HEK293 (cell line): ENCODE measurements around the gene MTHFD1L.
"Not testable (repeated sequence)": the region's sequence is repeated elsewhere in the genome, so short reads cannot be mapped to it uniquely, and the experiment has no call there.

Experiments used
- CTCF ChIP-seq: fragments of 450-650 bp; formaldehyde crosslinking; IDR thresholded peaks from 2 replicates; pipeline ENCODE4 v1.5.1; 2016; ENCODE audit warnings: missing biosample characterization, missing genetic modification characterization
- ZNF398 ChIP-seq: fragments of 450-650 bp; formaldehyde crosslinking; IDR thresholded peaks from 2 replicates; pipeline ENCODE4 v1.5.1; 2017; ENCODE audit warnings: missing biosample characterization, missing genetic modification characterization
- ZNF704 ChIP-seq: fragments of 450-650 bp; formaldehyde crosslinking; IDR thresholded peaks from 2 replicates; pipeline ENCODE4 v1.5.1; 2016; ENCODE audit warnings: missing biosample characterization, missing genetic modification characterization
- TF ChIP-seq, protein P1 (sequence below): fragments of 450-650 bp; formaldehyde crosslinking; IDR thresholded peaks from 2 replicates; pipeline ENCODE4 v1.5.1; 2016; ENCODE audit warnings: missing biosample characterization, missing genetic modification characterization, low read depth

DNA sequence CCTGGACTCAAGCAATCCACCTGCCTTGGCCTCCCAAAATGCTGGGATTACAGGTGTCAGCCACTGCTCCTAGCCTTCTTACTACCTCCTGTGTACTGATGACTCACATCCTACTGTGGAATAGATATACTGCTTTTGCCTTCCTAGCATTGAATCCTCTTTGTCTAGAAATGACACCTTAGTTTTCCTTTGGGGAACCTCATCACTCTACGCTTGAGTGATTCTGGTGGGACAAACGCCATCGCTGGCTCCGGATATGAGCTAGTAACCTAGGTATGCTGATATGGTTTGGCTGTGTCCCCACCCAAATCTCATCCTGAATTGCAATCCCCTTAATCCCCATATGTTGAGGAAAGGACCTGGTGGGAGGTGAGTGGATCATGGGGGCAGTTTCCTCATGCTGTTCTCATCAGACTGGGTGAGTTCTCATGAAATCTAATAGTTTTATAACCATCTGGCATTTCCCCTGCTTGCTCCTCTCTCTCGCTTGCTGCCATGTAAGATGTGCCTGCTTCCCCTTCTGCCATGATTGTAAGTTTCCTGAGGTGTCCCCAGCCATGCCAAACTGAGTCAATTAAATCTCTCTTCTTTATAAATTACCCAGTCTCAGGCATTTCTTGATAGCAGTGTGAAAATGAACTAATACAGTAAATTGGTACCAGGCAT lies 261.8 kb downstream of the MTHFD1L start:
- not testable (repeated sequence) for TF ChIP-seq ZNF704 (tag by site-specific recombination); ZNF398; CTCF (tag by site-specific recombination)
- TF ChIP-seq, protein P1, sequence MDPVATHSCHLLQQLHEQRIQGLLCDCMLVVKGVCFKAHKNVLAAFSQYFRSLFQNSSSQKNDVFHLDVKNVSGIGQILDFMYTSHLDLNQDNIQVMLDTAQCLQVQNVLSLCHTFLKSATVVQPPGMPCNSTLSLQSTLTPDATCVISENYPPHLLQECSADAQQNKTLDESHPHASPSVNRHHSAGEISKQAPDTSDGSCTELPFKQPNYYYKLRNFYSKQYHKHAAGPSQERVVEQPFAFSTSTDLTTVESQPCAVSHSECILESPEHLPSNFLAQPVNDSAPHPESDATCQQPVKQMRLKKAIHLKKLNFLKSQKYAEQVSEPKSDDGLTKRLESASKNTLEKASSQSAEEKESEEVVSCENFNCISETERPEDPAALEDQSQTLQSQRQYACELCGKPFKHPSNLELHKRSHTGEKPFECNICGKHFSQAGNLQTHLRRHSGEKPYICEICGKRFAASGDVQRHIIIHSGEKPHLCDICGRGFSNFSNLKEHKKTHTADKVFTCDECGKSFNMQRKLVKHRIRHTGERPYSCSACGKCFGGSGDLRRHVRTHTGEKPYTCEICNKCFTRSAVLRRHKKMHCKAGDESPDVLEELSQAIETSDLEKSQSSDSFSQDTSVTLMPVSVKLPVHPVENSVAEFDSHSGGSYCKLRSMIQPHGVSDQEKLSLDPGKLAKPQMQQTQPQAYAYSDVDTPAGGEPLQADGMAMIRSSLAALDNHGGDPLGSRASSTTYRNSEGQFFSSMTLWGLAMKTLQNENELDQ (tag by site-specific recombination) = not testable (repeated sequence)
